Cardiac fibroblast (primary cell): ENCODE measurements around the gene GABRG3.

Experiments used
- DNase-seq, 2 donors: peaks; one replicate each; pipeline versions ENCODE4 v3.0.0 to v3.0.0-alpha.2; 2010; ENCODE audit warnings: low read depth in 2 of 2
- H3K4me3 ChIP-seq, 2 donors: replicated peaks in 1 of 2; 1 replicate in 1 of 2; 2 replicates in 1 of 2; pipeline ENCODE4 v1.5.1; 2011; ENCODE audit warnings: low read depth in 2 of 2, low read length in 2 of 2, mild to moderate bottlenecking in 2 of 2, moderate library complexity in 1 of 2
- CTCF ChIP-seq: IDR thresholded peaks from one replicate; pipeline ENCODE4 v1.5.1; 2011; ENCODE audit warnings: low read depth, mild to moderate bottlenecking, low read length, inconsistent platforms

Gene GABRG3

GRCh38 chr15:27088584-27089232 is 117.7 kb downstream of the GABRG3 start:
- TF ChIP-seq CTCF: no peak
- no peak for DNase-seq
- H3K4me3 ChIP-seq: no peak overlapping the region

DNA sequence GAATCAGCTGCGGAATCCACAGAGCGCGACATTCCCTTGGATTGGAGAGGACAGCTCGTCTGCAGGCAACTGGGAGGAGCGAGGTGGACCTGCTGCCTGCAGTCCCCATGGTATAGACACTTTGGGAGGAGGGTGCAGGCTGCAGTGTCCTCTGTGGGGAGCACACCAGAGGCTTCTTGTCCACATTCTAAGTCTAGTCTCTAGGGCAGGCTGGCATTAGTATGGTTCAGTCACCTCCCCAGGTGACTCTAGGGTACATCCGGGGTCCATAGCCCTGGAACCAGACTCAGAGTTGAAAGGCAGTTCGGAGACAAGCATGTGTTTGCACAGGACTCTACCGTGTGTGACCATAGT is 118.2 kb downstream of the GABRG3 start:
- H3K4me3 ChIP-seq: no peak overlapping the region
- TF ChIP-seq CTCF: no peak
- DNase-seq: no peak

GRCh38 chr15:27089676-27090075 is 118.7 kb downstream of the GABRG3 start:
- H3K4me3 ChIP-seq: no peak overlapping the region
- no peak for DNase-seq
- no peak for TF ChIP-seq CTCF

DNA sequence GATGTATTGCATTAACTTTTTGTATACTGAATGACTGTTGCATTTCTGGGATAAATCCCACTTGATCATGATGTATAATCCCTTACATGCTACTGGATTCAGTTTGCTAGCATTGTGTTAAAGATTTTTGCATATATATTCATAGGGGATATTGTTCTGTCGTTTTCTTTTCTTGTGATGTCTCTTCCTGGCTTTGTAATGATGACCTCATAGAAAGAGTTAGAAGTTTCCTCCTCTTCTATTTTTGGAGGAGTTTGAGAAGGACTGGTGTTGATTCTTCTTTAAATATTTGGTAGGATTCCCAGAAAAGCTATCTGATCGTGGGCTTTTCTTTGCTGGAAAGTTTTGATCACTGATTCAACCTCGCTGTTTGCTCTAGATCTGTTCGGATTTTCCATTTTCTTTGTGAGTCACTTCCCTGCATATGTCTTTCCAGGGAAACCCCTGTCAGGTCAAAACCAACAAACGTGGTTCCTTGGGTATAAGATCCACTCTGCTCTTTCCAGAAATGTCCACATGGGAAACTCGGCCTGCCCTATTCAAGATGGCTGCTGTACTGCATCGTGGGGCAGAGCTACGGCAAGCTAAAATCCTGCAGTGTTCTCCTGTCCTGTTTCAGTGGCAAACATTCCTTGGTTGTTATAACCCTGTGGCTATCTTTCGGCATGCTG is 120.4 kb downstream of the GABRG3 start:
- no peak for TF ChIP-seq CTCF
- DNase-seq: peak in 1 of 2 donors; percentile 16

DNA sequence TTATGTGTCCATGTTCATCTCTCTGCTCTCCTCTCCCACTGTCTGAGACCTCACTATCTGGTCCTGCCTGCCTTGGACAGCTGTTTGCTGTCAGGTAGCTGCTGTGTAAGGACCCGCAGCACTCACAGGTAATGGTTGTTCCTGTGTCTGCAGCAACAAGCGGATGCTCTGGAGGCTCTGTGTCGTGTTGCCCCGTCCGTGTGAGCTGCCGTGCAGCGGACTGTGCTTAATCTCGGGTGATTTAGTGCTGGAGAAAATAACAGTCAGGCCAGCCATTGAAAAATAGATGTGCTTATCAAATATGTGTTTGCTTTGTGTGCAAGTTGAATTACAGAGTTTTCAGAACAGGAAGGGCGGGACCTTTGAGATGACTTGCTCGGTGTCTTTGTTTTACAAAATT is 121.4 kb downstream of the GABRG3 start:
- TF ChIP-seq CTCF: no peak
- no peak overlapping the region for H3K4me3 ChIP-seq
- DNase-seq: no peak

More for the DNA sequence above, 120.4 kb downstream of the GABRG3 start:
- H3K4me3 ChIP-seq: no peak overlapping the region

GRCh38 chr15:27094235-27094634 is 123.3 kb downstream of the GABRG3 start:
- DNase-seq: no peak
- no peak for TF ChIP-seq CTCF
- no peak overlapping the region for H3K4me3 ChIP-seq
